Activated CD4-positive, CD25-positive, alpha-beta regulatory T cell (primary cell): ENCODE results near the gene MTA1.

Source experiments
- DNase-seq, 4 experiments: peaks; one replicate each; lab custom pipeline; 2025; lab: John Stamatoyannopoulos, UW

The MTA1 gene

DNA sequence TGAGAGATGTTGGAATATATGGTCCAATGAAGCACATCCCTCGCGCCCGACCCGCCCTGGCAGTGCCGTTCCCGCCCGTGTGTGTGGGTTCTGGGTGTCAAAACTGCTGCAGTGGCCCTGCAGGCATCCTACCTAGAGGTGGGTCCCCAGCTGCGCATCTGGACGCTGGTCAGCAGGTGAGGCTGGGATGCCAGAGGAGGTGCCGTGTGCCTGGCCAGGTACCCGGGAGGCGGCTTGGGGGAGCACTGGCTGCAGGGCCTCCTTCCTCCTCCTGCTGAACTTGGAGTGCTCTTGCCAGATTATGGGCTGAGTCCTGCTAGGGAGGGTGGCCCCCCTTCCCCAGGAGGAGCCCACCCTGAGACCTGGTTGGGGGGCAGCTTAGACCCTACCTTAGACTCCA, 5.2 kb downstream of the MTA1 start:
- no peak for DNase-seq

DNA sequence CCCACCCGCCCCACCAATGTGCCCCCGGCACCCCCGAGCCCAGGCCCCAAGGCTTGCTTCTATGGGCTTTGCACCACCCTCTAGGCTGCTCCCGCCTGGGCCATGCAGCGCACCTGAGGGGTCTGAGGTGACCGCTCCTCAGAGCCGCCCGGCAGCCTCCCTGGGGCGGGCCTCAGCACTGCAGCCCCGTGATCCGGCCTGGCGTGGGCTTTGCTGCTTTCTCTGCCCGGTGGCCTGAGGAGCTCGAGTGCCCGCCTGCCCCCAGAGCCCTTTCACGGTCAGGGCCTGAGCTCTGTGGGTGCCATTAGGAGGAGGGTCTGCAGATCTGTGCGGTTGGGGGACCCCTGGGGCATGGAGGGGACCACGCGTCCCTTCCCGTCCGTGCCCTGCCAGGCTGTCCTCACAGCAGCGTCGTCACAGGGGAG, 6.2 kb downstream of the MTA1 start:
- no peak for DNase-seq

DNA sequence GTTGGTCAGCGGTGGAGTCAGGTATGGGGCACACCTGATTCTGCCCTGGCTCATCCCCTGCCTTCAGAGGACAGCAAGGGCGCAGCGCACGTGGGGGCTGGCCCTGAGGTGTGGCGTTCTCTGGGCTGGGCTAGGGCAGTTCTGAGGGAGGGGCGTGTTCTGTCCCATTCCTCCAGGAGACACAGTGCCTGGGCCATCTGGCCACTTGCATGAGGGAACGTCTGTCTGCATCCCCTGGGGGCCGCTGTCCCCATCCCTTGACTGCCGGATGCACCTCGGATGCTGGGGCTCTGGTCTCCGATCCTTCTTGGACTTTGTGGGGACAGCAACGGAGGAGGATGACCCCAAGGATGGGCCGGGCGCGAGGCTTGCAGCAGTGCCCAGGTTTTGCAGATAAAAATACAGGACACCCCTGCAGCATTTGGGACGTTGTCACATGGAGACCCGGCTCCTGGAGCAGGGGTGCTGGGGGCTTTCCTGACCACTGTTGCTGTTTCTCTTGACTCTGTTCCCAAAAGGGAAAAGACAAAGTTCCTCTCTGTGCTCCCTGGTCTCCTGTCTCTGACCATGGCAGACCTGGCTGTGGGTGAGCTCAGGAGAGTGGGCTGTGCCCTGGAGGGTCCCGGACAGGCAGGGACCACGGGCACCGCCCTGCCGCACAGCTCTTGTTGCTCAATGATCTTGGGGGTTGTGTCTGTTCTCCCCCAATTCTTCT, 6.9 kb downstream of the MTA1 start:
- no peak for DNase-seq

GRCh38 chr14:105427412-105427811, 7.8 kb downstream of the MTA1 start:
- DNase-seq, result no peak

DNA sequence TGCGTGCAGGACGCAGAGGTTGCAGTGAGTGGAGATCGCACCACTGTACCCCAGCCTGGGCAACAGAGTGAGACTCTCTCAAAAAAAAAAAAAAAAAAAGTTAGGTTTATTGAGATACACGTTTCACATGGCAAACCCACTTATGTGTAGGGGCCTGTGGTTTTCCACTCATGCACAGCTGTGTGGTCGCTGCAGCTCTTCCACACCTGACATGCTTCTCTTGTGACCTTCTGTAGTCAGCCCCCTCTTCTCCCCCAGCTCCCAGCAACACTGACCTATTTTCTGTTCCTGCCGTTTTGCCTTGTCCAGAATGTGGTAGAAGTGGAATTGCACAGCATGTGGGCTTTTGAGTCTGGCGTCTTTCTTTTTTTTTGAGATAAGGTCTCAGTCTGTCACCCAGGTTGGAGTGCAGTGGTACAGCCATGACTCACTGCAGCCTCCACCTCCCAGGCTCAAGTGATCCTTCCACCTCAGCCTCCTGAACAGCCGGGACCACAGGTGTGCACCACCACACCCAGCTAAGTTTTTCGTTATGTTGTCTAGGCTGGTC, 8.4 kb downstream of the MTA1 start:
- DNase-seq, result no peak

GRCh38 chr14:105430042-105430441, 10.4 kb downstream of the MTA1 start:
- DNase-seq, result no peak

DNA sequence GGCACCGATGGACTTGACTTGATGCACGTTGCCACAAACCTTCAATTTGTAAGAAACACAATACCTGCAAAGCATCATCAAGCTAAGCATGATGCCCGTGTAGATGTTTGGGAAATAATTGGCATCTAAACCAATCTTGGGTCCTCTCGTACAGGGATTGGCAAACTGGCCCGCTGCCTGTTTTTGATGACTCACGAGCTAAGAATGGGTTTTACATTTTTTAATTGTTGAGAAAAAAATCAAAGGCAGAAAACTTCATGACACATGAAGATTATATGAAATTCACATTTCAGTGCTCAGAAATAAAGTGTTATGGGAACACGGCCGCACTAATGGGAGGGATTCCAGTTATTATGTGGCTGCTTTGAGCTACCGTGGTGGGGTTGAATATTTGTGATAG, 10.9 kb downstream of the MTA1 start:
- no peak for DNase-seq

GRCh38 chr14:105431256-105431655, 11.6 kb downstream of the MTA1 start:
- no peak for DNase-seq

- no peak for DNase-seq
These were observed 13.0 kb downstream of the MTA1 start for GRCh38 chr14:105432657-105433056.

DNA sequence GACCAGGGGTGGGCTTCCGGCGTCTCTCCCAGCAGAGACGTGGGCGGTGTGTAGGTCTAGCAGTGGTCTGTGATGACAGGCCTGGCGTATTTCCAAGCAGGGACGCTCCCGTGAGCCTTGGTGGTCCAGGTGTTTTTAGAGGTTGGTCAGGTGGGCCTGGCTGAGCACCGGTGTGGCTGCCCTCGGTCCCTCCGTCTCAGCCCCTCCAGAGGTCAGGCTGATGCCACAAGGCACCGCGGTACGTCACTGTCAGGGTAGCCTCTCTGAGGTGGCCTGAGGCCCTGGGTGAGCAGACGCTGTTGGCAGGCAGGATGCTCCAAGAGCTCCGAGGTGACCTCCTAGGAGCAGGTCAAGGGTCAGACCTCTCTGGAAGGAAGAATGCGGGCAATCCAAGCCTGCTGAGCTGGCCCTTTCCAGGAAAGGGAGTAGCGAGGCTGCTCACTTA, 13.6 kb downstream of the MTA1 start:
- no peak for DNase-seq

- no peak for DNase-seq
These were observed 16.8 kb downstream of the MTA1 start for GRCh38 chr14:105436402-105436801.

DNA sequence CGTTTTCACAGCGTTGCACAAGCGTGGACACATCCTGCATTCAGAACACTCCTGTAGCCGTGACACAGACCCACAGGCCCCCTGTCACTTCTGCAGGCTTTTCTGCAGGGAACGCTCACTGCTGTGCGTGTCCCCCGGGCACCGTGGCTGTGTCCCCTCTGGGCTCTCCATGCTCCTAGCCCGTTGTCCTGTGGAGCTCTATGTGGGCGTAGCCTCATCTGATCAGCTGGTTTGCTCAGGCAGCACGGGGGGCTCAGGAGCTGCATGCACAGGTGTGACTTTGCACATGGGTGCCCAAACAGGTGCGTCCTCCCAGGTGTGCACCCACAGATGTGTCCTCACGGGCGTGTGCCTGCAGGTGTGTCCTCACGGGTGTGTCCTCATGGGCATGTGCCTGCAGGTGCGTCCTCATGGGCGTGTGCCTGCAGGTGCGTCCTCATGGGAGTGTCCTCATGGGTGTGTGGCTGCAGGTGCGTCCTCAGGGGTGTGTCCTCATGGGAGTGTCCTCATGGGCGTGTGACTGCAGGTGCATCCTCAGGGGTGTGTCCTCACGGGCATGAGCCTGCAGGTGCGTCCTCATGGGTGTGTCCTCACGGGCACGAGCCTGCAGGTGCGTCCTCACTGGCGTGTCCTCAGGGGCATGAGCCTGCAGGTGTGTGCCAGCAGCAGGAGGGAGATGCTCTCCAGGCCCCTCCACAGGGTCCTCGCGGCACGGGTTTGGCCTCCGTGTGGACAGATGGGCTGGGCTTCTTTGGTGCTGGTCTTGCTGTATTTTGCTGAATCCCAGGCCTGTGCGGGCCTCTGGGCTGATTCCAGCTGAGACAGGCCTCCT, 17.5 kb downstream of the MTA1 start:
- no peak for DNase-seq

GRCh38 chr14:105437723-105438500, 18.3 kb downstream of the MTA1 start:
- no peak for DNase-seq

- DNase-seq, result no peak
These were observed 19.6 kb downstream of the MTA1 start for GRCh38 chr14:105439179-105439578.

DNA sequence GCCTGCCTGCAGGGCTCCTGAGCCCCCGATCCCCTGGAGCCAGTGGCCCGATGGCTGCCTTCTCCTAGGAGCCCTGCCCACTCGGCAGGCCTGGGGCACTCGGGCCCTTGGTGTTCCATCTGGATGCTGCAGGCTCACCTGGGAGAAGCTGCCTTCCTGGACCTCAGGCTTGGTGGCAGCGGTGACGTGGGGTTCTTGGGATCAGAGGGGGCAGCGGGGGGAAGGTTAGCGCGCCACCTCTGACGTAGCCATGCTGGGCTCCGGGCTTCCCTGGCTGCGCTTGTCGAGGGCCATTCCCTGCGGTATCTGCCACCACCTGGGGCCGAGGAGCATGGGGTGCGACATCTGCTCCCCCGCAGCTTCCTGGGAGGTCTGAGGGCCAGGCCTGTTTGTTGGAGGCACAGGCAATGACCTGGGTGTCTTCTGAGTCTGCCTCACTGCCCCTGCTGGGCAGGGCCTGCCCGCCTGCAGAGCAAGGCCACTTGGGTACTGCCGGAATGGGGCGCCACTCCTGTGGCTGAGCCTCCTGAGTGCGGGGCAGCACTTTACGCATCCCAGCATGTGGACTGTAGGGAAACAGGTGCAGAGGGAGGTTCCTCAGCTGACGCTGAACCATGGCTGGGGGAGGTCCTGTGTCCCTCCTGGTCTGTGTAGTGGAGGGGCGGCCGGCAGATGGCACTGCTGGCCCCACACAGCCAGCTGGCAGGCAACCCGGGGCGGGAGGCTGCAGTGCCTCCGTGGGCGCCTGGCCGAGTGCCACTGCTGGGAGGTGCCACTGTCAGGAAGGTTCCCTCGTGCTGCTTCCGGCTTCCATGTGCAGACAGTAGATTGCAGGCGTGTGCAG, 20.3 kb downstream of the MTA1 start:
- DNase-seq, result no peak

DNA sequence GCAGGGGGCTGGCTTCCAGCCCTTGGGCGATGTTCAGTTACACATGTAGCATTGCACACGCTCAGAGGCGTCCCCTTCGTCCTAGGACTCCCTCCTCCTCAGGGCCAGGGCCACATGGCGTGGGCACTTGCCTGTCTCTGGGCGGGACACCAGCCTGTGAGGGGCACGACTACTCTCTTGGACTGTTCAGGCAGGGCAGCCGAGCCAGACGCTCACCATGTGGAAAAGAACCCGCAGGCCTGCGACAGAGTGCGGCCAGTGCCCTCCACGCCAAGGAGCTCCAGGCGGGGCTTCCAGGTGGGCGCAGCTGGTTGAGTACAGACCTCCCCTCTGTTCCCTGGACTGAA, 20.9 kb downstream of the MTA1 start:
- no peak for DNase-seq

- no peak for DNase-seq
These were observed 21.4 kb downstream of the MTA1 start for GRCh38 chr14:105440992-105441391.

- no peak for DNase-seq
These were observed 22.5 kb downstream of the MTA1 start for GRCh38 chr14:105442125-105442524.

DNA sequence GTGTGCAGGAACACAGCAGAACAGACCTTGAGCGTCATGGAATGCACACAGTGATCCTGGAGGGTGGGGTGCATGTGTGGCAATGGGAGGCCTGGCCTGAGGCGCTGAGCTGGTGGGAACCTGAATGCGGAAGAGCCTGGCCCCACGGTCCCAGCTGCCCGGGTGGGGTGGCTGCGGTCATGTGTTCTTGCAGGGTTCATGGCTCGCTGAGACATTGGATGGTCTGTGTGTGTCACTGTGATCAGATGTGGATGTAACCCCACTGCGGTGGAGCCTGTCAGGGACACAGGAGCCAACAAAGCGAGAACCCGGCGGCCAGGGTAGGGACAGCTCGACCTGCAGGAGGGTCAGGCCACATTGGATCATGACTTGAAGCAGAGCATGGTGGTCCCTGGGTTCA, 23.2 kb downstream of the MTA1 start:
- DNase-seq, result no peak

GRCh38 chr14:105444859-105445258, 25.2 kb downstream of the MTA1 start:
- DNase-seq, result no peak

DNA sequence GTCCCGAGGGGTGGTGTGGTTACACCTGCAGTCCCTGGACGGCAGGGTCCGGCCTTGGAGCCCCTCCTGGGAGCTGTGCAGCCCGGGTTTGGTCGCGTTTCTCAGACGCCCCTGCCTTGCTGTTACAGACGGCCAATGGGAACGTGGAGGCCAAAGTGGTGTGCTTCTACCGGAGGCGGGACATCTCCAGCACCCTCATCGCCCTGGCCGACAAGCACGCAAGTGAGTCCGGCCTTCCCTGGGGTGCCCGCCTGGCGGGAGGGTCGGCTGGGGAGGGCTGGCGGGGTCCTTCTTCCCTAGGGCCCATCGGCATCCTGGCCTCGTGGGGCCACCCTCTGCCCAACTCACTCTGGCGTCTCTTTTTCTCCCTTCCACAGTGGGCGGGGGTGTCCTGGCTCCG, 25.7 kb downstream of the MTA1 start:
- no peak for DNase-seq
